ENCODE results near the gene RASD1. TPM values are rescaled to one million over a fixed set of nuclear protein-coding genes. Genes with fewer than 3 reads are reported as not detected.

The RASD1 gene
- total RNA-seq, 1 donor from 2014 or later: 0.31 TPM

GRCh38 chr17:17508019-17508535, 11.9 kb upstream of the RASD1 start:
- no peaks in the 10 kb centered on the region for H3K9me3 Mint-ChIP-seq (ENCODE audit: unreplicated experiment)
- H3K27me3 Mint-ChIP-seq (ENCODE audit: unreplicated experiment): peaks cover 12% of the 10 kb centered on the region
- no peaks in the 10 kb centered on the region for H3K36me3 Mint-ChIP-seq (ENCODE audit: low read depth, unreplicated experiment)
- no peak overlapping the region for H3K27ac Mint-ChIP-seq (ENCODE audit: unreplicated experiment)
- no peak overlapping the region for H3K4me3 Mint-ChIP-seq (ENCODE audit: unreplicated experiment)
- peaks cover 5% of the 10 kb centered on the region for H3K4me1 Mint-ChIP-seq (ENCODE audit: unreplicated experiment)
- no peak for TF ChIP-seq CTCF (IDR thresholded peaks at IDR 0.05; ENCODE audit: unreplicated experiment)
- DNase-seq (ENCODE audit: low spot score): no peak

DNA sequence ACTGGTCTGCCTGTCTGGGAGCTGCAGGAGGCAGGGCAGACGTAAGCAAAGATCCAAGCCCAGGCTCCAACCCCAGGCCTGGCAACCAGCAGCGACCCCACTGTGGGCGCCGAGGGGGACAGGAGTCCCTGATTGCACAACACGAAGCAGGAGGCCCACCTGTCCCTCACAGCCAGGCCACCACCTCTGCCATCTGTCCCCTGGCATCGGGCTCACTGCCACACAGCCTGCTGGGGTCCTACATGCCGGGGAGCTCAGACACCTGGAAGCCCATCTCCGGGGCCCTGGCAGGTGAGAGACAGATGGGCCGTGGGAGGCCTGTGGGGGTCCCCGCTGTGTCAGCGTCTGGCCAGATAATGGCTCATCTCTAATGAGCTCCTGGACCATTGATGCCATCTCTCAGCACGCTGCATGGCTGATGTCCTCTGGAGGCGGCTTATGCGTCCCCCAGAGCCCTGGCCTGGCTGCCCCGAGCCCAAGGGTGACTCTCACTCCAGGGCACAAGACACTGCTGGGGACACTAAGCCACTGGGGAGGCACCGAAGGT, 11.3 kb upstream of the RASD1 start:
- DNase-seq (ENCODE audit: low spot score): no peak
- Mint-ChIP-seq H3K27me3 (ENCODE audit: unreplicated experiment) (peaks cover 12% of the 10 kb centered on the region), H3K4me1 (ENCODE audit: unreplicated experiment) (peaks cover 5% of the 10 kb centered on the region), H3K9me3 (ENCODE audit: unreplicated experiment) (no peaks in the 10 kb centered on the region), H3K27ac (ENCODE audit: unreplicated experiment) (no peak overlapping the region), H3K36me3 (ENCODE audit: low read depth, unreplicated experiment) (no peaks in the 10 kb centered on the region), H3K4me3 (ENCODE audit: unreplicated experiment) (no peak overlapping the region)
- TF ChIP-seq CTCF (IDR thresholded peaks at IDR 0.05; ENCODE audit: unreplicated experiment): no peak

- Mint-ChIP-seq H3K36me3 (ENCODE audit: low read depth, unreplicated experiment) (no peaks in the 10 kb centered on the region), H3K27ac (ENCODE audit: unreplicated experiment) (no peak overlapping the region), H3K4me1 (ENCODE audit: unreplicated experiment) (peaks cover 5% of the 10 kb centered on the region), H3K4me3 (ENCODE audit: unreplicated experiment) (no peak overlapping the region), H3K27me3 (ENCODE audit: unreplicated experiment) (peaks cover 12% of the 10 kb centered on the region), H3K9me3 (ENCODE audit: unreplicated experiment) (no peaks in the 10 kb centered on the region)
- no peak for DNase-seq (ENCODE audit: low spot score)
- TF ChIP-seq CTCF (IDR thresholded peaks at IDR 0.05; ENCODE audit: unreplicated experiment): no peak
These were observed 10.8 kb upstream of the RASD1 start for GRCh38 chr17:17506893-17507464.

DNA sequence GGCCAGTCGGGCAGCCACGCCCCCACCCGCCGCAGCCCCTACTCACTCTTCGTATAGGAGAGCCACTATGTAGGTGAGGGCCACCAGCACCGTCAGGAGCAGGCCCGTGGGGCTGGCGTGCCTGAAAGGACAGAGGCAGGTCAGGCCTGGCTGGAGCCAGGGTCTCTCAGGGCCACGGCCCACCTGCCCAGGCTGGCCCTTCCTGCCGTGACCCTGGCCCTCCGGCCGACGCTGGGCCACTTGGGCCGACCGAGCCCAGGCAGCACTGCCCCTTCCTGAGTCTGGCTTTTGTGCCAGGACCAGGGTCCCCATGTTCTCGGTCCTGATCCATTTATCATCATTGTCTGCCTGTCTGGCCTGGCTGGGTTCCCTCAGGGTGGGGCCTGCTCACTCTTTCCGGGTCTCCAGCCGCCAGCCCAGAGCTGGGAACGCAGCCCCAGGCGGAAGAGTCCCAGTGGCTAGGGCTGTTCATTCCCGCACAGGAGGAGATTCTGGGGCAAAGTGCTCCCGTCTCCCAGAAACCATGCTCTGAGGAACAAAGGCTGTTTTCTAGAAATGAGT, 10.1 kb upstream of the RASD1 start:
- Mint-ChIP-seq H3K9me3 (ENCODE audit: unreplicated experiment) (no peaks in the 10 kb centered on the region), H3K36me3 (ENCODE audit: low read depth, unreplicated experiment) (no peaks in the 10 kb centered on the region), H3K27ac (ENCODE audit: unreplicated experiment) (no peak overlapping the region), H3K27me3 (ENCODE audit: unreplicated experiment) (peaks cover 10% of the 10 kb centered on the region), H3K4me3 (ENCODE audit: unreplicated experiment) (no peak overlapping the region), H3K4me1 (ENCODE audit: unreplicated experiment) (peaks cover 5% of the 10 kb centered on the region)
- no peak for DNase-seq (ENCODE audit: low spot score)
- TF ChIP-seq CTCF (IDR thresholded peaks at IDR 0.05; ENCODE audit: unreplicated experiment): no peak

DNA sequence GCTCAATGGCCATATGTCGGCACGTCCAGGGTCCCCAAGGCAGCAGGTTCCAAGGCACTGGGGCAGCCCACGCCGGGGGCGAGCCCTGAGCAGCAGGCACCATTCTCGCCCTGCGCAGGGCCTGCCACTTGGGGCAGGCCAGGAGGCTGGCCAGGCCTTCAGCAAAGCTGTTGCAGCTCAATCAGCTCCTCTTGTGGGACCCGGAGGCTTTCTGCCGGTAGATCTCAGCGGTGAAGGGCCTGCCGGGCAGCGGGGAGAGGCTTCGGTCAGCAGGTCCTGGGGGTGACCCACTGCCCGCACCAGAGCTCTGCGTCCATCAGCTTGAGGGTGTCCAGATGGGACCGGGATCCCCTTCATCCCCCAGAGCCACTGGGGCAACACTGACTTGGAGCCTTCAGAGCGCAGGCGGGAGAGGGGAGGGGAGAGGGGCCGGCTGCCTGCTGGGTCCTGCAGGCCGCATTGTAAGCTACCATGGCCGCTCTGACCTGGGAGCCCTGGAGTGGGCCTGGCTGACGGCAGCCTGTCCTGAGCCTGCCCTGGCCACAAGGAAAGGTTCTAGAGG, 9.5 kb upstream of the RASD1 start:
- H3K9me3 Mint-ChIP-seq (ENCODE audit: unreplicated experiment): no peaks in the 10 kb centered on the region
- peaks cover 8% of the 10 kb centered on the region for H3K27me3 Mint-ChIP-seq (ENCODE audit: unreplicated experiment)
- no peak overlapping the region for H3K27ac Mint-ChIP-seq (ENCODE audit: unreplicated experiment)
- no peak overlapping the region for H3K4me3 Mint-ChIP-seq (ENCODE audit: unreplicated experiment)
- peaks cover 5% of the 10 kb centered on the region for H3K4me1 Mint-ChIP-seq (ENCODE audit: unreplicated experiment)
- no peak for DNase-seq (ENCODE audit: low spot score)
- no peak for TF ChIP-seq CTCF (IDR thresholded peaks at IDR 0.05; ENCODE audit: unreplicated experiment)
- no peaks in the 10 kb centered on the region for H3K36me3 Mint-ChIP-seq (ENCODE audit: low read depth, unreplicated experiment)
